Liver (tissue), 9 donors: ENCODE data around the gene PRKAA1. TPM values are rescaled to one million over a fixed set of nuclear protein-coding genes. Genes with fewer than 3 reads are reported as not detected.
A peak's percentile ranks its signal among the peaks of the same experiment; 100 is the strongest.

Experiments used
- DNase-seq: peaks from one replicate; pipeline ENCODE4 v3.0.0-alpha.2; 2017; ENCODE audit warnings: low spot score
- H3K27ac ChIP-seq, 2 donors: one replicate each; pipeline ENCODE4 v1.7.0; 2013; ENCODE audit warnings: inconsistent platforms in 2 of 2, low read length in 2 of 2, control low read depth in 1 of 2, low read depth in 1 of 2, mild to moderate bottlenecking in 1 of 2
- H3K27me3 ChIP-seq, 4 donors: one replicate each; pipeline versions ENCODE4 v1.6.1 to v1.7.0; 2013; ENCODE audit warnings: low read length in 3 of 4, inconsistent platforms in 1 of 4, mild to moderate bottlenecking in 1 of 4, moderate library complexity in 1 of 4; ENCODE audit not compliant: control insufficient read depth in 4 of 4, insufficient read depth in 4 of 4
- H3K36me3 ChIP-seq, 4 donors: one replicate each; pipeline versions ENCODE4 v1.6.1 to v1.7.0; 2013; ENCODE audit warnings: low read length in 3 of 4, mild to moderate bottlenecking in 3 of 4, low read depth in 1 of 4, moderate library complexity in 1 of 4; ENCODE audit not compliant: control insufficient read depth in 4 of 4, insufficient read depth in 3 of 4
- H3K4me1 ChIP-seq, 4 donors: one replicate each; pipeline versions ENCODE4 v1.6.1 to v1.7.0; 2013; ENCODE audit warnings: low read length in 3 of 4, mild to moderate bottlenecking in 3 of 4, moderate library complexity in 1 of 4; ENCODE audit not compliant: control insufficient read depth in 4 of 4, insufficient read depth in 4 of 4
- H3K4me3 ChIP-seq, 3 donors: one replicate each; pipeline versions ENCODE4 v1.6.1 to v1.7.0; 2013; ENCODE audit warnings: low read length in 3 of 3, control low read depth in 1 of 3, low read depth in 1 of 3, mild to moderate bottlenecking in 1 of 3
- H3K9ac ChIP-seq, 2 donors: one replicate each; pipeline ENCODE4 v1.7.0; 2013; ENCODE audit warnings: low read length in 2 of 2, mild to moderate bottlenecking in 2 of 2, moderate library complexity in 2 of 2, control low read depth in 1 of 2, low read depth in 1 of 2
- H3K9me3 ChIP-seq, 4 donors: one replicate each; pipeline versions ENCODE4 v1.6.1 to v1.7.0; 2013; ENCODE audit warnings: low read length in 3 of 4; ENCODE audit not compliant: control insufficient read depth in 4 of 4
- ATF3 ChIP-seq: IDR thresholded peaks from 2 replicates; pipeline ENCODE4 v1.6.1; 2016; ENCODE audit warnings: antibody characterized with exemption
- CTCF ChIP-seq: fragments of 150-350 bp; IDR thresholded peaks from 2 replicates; pipeline ENCODE4 v1.5.1; 2017; ENCODE audit warnings: improper control_type of control experiment, low read depth, low read length; ENCODE audit not compliant: missing input control
- EGR1 ChIP-seq, 2 donors: IDR thresholded peaks; 2 replicates each; pipeline ENCODE4 v1.6.1; 2016 to 2018; ENCODE audit warnings: antibody characterized with exemption in 2 of 2, low read depth in 2 of 2
- FOXA1 ChIP-seq: IDR thresholded peaks from 2 replicates; pipeline ENCODE4 v1.6.1; 2016; ENCODE audit warnings: antibody characterized with exemption
- FOXA2 ChIP-seq: IDR thresholded peaks from 2 replicates; pipeline ENCODE4 v1.6.1; 2016; ENCODE audit warnings: antibody characterized with exemption
- GABPA ChIP-seq, 2 donors: IDR thresholded peaks in 1 of 2; conservative IDR thresholded peaks in 1 of 2; 2 replicates each; pipeline ENCODE4 v1.6.1; 2016; ENCODE audit warnings: antibody characterized with exemption in 2 of 2, mild to moderate bottlenecking in 1 of 2, moderate library complexity in 1 of 2
- HNF4A ChIP-seq, 2 donors: conservative IDR thresholded peaks; 2 replicates each; pipeline ENCODE4 v1.6.1; 2016; ENCODE audit warnings: antibody characterized with exemption in 2 of 2, mild to moderate bottlenecking in 2 of 2
- HNF4G ChIP-seq: IDR thresholded peaks from 2 replicates; pipeline ENCODE4 v1.6.1; 2016; ENCODE audit warnings: antibody characterized with exemption
- JUND ChIP-seq, 2 donors: IDR thresholded peaks; 2 replicates each; pipeline ENCODE4 v1.6.1; 2016; ENCODE audit warnings: antibody characterized with exemption in 2 of 2
- MAX ChIP-seq: IDR thresholded peaks from 2 replicates; pipeline ENCODE4 v1.6.1; 2016; ENCODE audit warnings: antibody characterized with exemption
- NR2F2 ChIP-seq: IDR thresholded peaks from 2 replicates; pipeline ENCODE4 v1.6.1; 2016; ENCODE audit warnings: antibody characterized with exemption
- RAD21 ChIP-seq, 2 donors: IDR thresholded peaks; 2 replicates each; pipeline ENCODE4 v1.6.1; 2016; ENCODE audit warnings: antibody characterized with exemption in 2 of 2, mild to moderate bottlenecking in 2 of 2
- REST ChIP-seq: IDR thresholded peaks from 2 replicates; pipeline ENCODE4 v1.6.1; 2016; ENCODE audit warnings: antibody characterized with exemption, mild to moderate bottlenecking
- RXRA ChIP-seq, 2 donors: IDR thresholded peaks; 2 replicates each; pipeline ENCODE4 v1.6.1; 2017 to 2018; ENCODE audit warnings: antibody characterized with exemption in 2 of 2, mild to moderate bottlenecking in 1 of 2
- SP1 ChIP-seq: IDR thresholded peaks from 2 replicates; pipeline ENCODE4 v1.6.1; 2018; ENCODE audit warnings: antibody characterized with exemption, mild to moderate bottlenecking
- TAF1 ChIP-seq: conservative IDR thresholded peaks from 2 replicates; pipeline ENCODE4 v1.6.1; 2016; ENCODE audit warnings: antibody characterized with exemption, mild to moderate bottlenecking
- YY1 ChIP-seq: IDR thresholded peaks from 2 replicates; pipeline ENCODE4 v1.6.1; 2016; ENCODE audit warnings: antibody characterized with exemption, mild to moderate bottlenecking
- WGBS: extraction: QIAGEN DNeasy Blood & Tissue Kit; methylation state at CpG from one replicate; pipeline ENCODE4 v1.1.7; 2013; 5-methylcytosine and 5-hydroxymethylcytosine counted together
- polyA plus RNA-seq, 2 donors: library from polyadenylated mRNA; stranded (reverse) in 1 of 2; unstranded in 1 of 2; fragments of 200-250 nt in 1 of 2; fragments of >200 nt in 1 of 2; fragmentation: Nextera tagmentation in 1 of 2; extraction: Ambion mirVana in 1 of 2; gene quantifications; one replicate each; pipeline versions ENCODE4 v1.2.1 to v1.2.3, GENCODE V29; 2013 to 2015
- total RNA-seq, 2 donors: library from RNA; depleted of rRNA; stranded (reverse); fragments of >200 nt; gene quantifications; one replicate each; pipeline ENCODE4 v1.2.3, GENCODE V29; 2014
- TF ChIP-seq, protein P1 (sequence below): IDR thresholded peaks from 2 replicates; pipeline ENCODE4 v1.6.1; 2016; ENCODE audit warnings: antibody characterized with exemption
- donor health status: healthy.
- donor health status: healthy.
- donor health status: healthy.
- donor health status: healthy.
- donor health status: healthy.

The PRKAA1 gene
- total and polyA plus RNA-seq, 4 donors = 23.7 to 105 (median 42.4) TPM

- Histone ChIP-seq H3K4me1 (peaks cover 0 to 4% (median 0%) of the 10 kb centered on the region in 4 donors), H3K27ac (peak within 1 kb of the TSS; percentile 60 to 70), H3K9ac (peak within 1 kb of the TSS; percentile 58 to 92), H3K36me3 (no peaks in the 10 kb centered on the region), H3K27me3 (no peaks in the 10 kb centered on the region), H3K4me3 (peak within 1 kb of the TSS; percentile 37 to 76 (median 59)), H3K9me3 (no peaks in the 10 kb centered on the region)
- DNase-seq = no peak
- WGBS = 38% methylated on average over 9 of the region's 9 CpGs
- TF ChIP-seq, protein P1, sequence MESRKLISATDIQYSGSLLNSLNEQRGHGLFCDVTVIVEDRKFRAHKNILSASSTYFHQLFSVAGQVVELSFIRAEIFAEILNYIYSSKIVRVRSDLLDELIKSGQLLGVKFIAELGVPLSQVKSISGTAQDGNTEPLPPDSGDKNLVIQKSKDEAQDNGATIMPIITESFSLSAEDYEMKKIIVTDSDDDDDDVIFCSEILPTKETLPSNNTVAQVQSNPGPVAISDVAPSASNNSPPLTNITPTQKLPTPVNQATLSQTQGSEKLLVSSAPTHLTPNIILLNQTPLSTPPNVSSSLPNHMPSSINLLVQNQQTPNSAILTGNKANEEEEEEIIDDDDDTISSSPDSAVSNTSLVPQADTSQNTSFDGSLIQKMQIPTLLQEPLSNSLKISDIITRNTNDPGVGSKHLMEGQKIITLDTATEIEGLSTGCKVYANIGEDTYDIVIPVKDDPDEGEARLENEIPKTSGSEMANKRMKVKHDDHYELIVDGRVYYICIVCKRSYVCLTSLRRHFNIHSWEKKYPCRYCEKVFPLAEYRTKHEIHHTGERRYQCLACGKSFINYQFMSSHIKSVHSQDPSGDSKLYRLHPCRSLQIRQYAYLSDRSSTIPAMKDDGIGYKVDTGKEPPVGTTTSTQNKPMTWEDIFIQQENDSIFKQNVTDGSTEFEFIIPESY = no peak
- TF ChIP-seq NR2F2 (no peak), JUND (IDR thresholded peaks at IDR 0.05) (peak in 1 of 2 donors; percentile 10), ATF3 (no peak), MAX (no peak), HNF4A (conservative IDR thresholded peaks at IDR 0.05) (no peak), TAF1 (peak; percentile 17), FOXA1 (no peak), HNF4G (no peak), FOXA2 (no peak), CTCF (no peak), GABPA (IDR thresholded peaks at IDR 0.05 in 1 of 2, conservative IDR thresholded peaks at IDR 0.05 in 1 of 2) (peak in 1 of 2 donors; percentile 30), RXRA (IDR thresholded peaks at IDR 0.05) (no peak), SP1 (peak; percentile 22), YY1 (peak; percentile 89), EGR1 (IDR thresholded peaks at IDR 0.05; ENCODE audit: low read depth in 2 of 2) (no peak), RAD21 (IDR thresholded peaks at IDR 0.05) (peak in 1 of 2 donors; percentile 15), REST (no peak)
Measured at GRCh38 chr5:40841068-40841805, 43.1 kb upstream of the PRKAA1 start, which contains the start of gene CARD6. CARD6 (plus strand) TSS chr5:40841367; CDS start chr5:40841383, 16 bp downstream.
